Stimulated activated CD8-positive, alpha-beta memory T cell treated with anti-CD3 and anti-CD28 coated beads, Interleukin-7, amount 100 ng/mL, for 48 hours (primary cell): ENCODE measurements around the gene EPHA4.

ENCODE experiments used
- DNase-seq, 2 donors: peaks; one replicate each; pipeline ENCODE4 v3.0.0-alpha.2; 2020; ENCODE audit warnings: low read depth in 1 of 2; ENCODE audit errors: extremely low read depth in 1 of 2

EPHA4 gene

DNA sequence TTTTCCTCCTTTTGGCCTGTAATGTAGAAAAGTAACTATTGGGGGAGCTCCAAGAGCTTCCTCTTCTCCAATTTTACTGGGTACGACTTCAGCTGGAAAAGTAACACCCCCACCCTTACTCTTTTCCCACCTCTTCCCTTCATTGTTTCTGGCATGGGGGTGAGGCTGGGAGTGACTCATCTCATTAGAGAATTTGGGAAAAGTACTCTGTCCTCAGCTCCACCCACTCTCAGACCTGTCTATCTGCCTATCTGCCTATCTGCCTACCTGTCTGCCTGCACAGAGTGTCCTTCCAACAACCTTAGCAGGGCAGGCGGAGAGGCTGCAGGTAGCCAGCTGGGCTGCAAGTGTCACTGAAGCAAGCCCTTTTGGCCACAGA, 93.6 kb downstream of the EPHA4 start:
- no peak for DNase-seq

DNA sequence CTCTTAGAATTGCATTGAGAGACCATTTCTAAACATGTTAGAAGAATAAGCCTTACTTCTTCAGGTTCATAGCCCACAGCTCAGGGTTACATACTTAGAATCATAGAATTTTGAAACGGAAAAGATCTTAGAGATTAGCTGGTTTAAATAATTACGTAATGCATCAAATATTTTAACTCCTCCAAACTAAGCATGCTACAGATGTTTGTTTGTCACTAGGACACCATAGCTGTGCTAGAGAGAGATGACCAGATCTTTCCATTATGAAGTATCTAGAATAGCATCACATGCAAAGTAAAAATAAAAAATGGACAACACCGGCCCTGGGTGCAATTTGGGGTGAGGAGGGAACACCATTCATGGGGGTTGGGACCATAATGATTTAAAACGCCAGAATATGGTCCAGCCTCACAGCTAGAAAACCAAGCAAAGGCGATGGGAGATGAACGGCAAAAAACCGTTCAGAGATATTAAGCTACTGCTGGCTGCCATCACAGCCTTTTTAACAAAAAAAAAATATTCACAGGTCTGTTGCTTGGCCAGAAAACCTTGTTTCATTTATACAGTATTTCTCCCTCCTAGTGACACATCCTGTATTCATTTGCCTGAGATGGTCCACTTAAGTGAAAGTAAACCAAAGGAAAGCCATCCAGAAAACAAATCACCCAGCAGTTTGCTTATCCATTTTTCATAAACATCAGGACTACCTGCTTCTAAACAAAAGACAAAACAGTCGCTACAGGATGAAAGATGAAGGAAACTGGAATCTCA, 94.2 kb downstream of the EPHA4 start:
- DNase-seq: no peak

DNA sequence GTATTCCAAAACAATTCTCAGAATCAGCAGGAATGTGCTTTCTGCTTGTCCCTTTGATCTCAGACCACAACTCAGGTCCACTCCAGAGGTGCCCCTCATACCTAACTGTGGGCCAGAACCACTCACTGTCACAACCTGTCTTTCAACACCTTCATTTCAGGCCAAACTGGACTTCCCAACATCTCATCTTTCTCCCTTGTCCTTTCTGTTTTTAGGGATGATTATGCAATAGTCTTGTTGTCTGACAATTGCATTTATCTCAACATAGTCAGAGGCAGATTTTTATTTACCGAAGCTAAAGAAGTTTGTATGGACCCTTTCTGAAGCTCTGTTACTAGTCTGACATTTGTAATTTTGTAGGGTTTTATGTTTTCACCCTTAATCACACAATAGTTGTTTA, 95.9 kb downstream of the EPHA4 start:
- no peak for DNase-seq

DNA sequence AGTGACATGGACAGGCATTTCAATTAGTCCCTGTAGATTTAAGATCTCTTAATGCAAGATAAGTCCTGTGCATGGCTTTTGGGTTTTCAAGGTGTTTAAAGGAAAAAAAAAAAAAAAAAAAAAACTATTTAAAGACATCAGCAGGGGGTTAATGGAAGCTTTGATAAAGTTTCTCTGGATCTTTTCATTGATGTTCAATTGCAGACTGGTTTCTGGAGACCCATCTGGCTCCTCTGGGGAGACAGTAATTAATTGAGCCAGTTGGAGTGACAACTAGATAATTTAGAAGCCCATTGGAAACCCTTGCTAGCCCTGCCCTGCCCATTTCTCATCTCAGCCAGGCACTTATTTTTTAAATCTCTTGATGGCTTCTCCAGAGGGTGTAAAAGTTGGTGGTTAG, 98.7 kb downstream of the EPHA4 start:
- DNase-seq: no peak

DNA sequence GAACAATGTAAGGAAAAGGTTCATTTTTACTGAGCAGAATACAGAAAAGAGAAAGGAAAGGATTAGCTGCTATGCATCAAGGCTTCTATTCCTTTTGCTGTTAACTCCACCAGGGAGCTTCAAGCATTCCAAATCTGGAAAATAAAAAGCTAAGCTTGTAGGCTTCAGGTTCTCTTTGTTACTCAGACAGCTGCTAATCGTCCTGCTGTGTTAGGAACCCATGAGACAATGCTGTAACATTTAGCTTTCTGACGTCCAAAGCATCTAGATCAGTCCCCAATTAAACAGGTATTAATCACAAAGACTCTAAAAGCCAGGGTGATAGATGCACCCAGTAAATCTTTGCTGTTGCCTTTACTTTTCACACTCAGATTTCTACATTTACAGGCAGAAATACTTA, 103.8 kb downstream of the EPHA4 start:
- DNase-seq: no peak

DNA sequence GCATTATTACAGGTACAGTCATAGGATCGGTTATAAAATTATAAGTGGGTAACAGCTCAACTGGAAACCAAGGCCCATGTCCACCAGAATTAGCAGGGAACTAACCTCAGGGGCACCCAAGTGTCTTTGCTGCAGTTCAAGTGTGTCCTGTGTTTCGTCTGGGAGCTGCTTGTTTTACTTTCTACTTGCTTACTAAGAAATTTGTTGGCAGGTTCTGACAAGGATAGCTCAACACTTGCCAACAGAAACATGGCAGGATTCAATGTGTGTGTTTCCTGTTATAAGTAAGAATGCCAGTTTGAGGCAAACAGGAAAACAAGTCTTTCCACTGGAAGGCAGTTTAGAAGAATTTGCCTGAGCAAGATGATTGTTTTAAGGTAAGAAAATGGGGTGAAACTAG, 104.5 kb downstream of the EPHA4 start:
- DNase-seq: no peak

DNA sequence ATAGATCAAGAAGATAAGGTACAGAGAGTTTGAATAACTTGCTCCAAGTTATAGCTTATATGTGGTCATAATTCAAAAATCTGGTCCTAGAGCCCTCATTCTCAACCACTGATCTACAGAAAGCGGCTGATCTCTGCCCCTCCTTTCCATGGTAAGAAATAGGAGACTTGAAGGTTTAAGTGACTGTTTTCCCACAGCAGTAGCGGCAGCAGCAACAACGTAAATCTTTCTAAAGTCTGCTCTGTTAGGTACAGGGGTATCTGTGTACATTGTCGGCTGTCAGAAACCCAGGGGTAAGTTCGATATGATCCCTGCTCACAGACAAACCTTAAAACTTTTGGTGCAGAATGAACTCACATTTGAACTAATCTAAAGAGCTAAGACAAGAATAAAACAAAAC, 105.4 kb downstream of the EPHA4 start:
- DNase-seq: no peak

DNA sequence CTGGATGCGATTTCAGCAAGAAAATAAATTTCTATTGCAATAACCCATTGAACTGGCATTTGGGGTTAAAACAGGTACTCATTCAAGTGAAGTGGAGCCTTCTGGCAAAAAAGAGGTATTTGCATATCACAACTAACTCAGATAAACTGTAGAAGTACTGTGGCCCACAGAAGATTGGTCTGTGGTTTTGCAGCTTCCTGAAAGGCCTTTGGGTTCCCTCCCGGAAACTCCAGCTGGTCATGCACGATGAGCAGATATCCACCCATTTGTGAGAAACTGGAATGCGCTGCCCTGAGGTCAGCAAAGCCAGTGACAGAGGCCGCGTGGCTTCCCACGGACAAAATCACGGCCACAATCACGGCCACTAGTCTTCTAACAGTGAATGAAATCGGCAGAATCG, 106.3 kb downstream of the EPHA4 start:
- no peak for DNase-seq

DNA sequence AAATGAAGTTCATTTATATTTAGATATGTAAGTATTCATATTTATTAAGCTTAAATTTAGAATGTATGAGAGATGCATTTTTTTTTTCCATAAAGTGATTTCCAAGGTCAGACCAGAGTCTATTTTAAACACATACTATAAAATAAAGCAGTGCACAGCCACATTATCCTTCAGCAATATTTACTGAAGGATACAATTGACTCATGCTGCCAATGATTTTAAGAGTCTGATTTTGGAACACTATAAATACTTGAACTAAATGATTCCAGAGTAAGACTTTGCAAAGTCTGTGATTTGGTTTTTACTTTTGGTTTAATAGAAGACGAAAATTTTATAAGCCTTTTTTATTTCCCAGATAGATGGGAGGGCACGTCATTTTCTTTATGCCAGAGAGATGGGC, 107.1 kb downstream of the EPHA4 start:
- DNase-seq: no peak

DNA sequence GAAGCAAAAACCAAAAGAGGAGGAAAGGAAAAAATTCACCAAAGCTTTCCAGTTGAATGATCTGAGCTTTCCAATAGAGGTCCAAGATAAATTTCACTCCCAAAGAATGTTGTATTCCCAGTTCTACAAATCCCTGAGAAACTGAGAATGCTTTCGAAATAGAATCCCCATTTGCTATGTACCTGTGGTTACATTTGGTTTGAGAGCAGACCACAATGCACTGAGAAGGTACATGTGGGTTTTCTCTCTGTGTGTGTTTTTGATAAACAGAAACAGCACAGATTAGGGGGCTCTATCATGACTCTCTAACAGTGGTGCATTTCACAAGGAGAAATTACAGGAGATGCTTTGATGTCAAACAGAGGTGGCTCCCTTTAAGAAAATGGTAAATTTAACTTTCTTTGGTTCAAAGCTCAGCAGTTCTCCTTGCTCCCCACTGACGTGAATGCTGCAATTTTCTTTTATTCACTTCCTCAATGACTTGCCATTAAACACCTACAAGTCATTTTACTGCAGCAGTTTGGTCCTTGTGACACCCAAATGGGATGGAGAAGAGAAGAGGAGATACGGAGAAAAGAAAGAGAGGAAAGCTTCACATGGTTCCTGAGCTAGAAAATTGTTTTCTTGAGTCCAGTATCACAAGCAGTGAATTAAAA, 108.7 kb downstream of the EPHA4 start:
- DNase-seq: no peak

DNA sequence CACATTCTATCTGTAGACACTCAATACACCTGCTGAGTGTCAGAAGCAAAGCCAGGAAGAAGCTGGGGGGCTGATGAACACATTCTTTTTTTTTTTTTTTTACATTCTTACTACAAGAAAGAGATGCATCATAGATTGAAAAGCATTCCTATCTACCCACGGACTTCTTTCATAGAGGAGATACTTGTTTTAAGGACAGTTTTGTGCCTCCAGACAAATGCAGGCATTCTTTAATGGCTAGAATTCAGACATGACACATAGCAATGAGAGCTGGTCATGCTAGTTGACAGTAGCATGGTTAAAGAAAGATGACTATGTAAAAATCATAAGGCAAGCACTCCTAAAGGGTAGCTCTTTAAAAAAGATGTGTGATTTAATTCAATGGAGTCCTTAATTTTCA, 110.2 kb downstream of the EPHA4 start:
- DNase-seq: no peak

DNA sequence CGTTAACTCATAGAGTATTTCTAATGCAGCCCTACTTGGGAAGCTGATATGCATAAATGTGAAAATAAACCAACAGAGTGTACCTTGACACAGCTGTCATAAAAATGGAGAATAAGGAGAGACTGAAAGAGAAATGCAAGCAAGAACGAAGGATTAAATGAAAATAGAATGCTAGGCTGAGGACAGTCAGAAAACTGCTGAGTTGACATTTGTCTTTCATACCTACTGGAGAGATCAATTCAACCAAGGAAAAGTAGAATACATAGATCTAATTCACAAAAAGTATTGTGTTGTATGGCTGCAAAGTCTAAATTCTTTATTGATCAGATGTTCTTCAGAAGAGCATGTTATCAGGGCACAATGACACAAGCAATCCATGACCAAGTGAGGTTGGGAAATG, 112.0 kb downstream of the EPHA4 start:
- DNase-seq: no peak

DNA sequence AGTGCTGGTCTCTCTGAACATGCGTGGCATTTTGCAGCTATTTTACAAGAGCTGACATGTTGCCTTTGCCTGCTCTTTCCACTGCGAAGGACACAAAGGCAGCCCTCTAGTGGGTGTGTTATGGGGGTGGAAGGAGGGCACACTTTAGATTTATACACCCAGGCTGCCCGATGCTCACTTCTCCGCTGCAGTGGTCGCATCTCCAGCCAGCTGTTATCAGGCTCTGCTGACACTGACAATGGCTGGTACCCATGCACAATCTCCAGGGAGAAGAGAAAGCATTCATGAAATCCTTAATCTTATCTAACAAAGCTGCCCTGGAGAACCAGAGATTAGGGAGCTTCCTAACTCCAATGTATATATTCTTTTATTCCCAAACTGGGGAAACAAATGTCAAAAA, 113.5 kb downstream of the EPHA4 start:
- DNase-seq: no peak

DNA sequence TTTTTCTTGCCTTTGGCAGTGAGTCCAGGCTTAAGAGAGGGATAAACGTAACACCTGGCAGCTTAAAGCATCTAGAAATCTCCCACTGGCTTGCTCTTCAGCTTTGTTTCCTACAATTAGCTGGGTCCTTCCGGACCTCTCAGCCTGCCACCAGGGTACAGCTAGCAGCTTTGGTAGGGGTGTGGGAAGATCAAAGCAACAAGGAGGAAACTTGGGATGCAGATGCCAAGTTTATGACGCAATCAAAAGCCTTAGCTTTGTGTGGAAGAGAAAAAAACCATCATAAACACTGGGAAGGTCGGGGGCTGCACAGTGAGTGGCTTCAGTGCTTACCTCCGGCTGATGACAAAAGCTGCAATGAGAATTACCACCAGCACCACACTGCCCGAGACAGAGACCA, 116.9 kb downstream of the EPHA4 start:
- no peak for DNase-seq

DNA sequence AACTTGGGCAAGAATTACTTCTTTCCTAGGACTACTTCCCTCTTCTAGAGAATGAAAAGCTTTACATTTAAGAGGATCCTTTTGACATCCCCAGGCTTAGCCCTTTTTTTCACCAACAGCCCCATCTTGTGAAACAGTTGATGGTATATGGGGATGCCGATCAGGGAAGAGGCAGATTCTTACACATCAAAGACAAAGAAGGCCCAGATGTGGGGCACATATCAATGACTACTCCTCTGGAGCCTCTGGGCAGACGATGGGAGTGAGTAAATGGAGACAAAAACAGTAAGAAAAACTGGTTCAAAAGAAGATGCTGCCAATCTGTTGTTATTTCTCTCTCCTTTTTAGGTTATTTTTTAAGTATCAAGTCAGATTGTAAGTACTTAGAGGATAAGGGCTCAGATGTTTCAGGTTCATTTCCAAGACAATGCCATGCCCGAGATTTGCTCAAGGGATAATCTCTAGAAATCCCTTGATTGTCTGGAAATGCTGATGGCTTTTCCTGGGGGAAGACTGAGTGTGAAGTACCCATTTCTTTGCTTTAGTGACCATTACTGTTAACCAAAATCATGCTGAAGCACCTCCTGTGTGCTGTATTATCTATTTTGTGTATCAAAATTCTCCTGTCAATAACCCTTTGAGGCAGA, 117.5 kb downstream of the EPHA4 start:
- no peak for DNase-seq

DNA sequence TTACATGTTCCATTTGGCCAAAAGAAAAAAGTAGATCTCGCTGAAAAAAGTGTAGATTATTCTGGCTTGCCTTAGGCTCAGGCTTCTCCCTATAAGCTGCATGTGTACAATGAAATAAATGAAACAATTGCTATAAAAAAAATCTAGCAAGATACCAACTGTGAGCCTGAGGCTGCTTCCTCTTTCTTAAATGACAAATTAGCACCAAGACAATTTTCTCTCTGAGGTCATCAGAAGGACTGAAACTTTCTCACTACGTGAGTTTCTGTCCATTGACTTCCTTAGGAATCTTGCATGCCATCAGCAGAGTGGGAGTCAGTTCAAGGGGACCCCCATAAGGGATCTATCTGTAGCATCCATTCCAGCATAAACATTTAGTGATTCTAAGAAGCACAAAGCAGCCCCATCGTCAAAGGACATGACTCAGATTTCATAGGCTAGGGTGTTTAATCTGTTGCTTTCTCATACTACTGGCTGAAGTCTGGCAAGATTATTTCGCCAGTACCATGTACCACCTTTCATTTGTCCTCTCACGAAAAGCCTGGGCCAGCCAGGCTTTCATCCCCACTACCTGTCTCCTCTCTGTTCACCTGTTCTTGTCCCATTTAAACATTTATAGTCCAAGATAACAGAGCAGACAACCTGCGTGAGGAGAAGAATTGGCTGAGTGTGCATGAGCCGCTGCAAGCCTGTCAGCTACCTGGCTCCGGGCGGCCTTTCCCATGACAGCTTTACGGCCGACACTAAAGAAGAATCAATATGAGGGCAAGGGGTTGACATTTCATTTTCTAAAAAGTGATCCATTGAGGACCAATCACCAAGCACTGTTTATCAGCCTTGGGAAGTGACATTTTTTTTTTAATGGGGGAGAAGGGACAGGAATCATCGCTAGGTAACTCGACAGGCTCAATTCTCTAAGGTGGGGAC, 120.0 kb downstream of the EPHA4 start:
- DNase-seq: no peak

DNA sequence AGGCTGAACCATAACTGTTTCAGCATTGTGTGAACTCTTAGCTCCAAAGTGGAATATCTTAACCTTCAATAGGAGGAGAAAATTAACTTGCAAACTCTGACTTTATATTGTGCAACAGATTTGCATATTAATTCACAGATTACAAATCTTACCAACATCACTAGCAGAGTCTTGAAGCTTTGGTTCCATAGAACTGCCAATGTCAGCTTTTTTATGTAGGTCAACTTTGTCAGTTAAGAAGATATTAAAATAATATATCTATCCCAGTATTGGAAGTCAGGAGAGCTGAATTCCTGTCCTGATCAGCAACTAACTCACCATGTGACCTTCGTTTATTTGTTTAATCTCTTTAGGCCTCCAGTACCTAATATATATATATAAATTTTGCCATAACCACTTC, 121.8 kb downstream of the EPHA4 start:
- no peak for DNase-seq

DNA sequence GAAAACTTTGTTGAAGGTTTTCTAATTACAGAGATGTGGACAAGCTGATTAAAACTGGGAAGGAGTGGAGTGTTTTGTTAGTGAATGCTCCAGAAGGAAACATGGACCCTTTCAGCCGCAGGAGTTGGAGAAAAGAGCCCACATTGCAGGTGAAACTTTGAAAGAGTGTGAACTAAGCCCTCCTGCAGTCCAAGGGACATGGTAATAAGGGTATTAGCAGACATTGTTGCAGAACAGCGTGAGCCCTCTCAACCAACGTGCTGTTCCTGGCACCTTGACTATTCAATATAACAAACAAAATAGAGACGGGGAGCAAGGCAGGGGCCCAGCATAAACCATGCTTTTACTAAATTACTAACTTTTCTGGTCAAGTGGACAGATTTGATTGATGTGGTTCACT, 122.7 kb downstream of the EPHA4 start:
- DNase-seq: no peak

DNA sequence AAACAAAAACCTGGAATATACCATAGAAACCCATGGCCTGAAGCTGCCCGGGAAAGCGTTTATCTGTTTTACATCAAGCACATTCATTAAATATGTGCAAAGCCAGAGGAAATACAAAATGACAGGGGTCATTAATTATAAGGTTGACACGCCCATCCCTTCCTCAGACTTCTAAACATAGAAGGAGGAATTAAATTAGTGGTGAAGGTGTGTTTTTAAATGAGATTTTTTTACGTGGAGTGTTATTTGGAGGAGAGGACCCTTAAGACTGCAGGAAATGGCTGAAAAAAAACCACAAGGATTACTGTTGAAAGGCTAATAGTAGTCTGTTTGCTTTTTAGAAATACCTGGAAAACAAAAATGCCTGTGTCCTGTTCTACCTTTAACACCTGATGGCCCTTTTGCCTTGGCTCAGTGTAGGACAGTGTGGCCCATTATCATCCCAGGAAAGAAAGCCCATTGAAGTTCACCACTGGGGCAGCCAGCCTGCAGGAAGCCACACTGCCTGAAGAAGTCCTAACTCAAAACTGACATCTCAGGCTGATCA, 123.2 kb downstream of the EPHA4 start:
- no peak for DNase-seq

DNA sequence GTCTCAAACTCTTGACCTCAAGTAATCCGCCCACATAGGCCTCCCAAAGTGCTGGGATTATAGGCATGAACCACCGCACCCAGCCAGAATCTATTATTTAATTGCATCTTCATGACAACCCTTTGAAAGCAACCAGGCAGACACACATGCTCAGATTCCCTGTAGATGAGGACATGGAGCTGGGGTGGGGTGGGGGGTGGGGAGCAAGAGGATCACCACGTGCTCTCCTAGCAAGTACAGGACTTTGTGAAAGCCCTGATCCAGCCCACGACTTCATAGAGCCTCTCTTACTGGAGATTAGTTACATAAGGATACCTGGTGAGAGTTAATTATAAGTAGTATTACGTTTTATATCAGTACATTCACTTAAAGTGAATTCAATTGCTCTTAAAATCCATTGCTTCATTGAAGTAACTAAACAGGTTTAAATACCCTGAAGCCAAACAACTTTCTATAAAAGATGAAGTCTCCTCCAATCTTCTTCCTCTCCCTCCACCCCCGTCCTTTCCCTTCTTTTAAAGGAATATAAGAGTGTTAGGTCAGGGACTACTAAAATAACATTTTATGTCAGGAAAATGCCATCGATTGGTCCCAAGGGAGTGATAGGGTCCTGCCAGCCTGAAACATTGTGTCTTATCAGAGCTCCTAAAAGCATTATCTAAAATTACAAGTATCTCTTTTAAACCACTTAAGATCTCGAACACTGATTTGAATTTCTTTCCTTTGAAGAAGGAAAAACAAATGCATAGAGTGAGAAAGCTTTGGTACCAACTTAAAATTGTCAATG, 123.9 kb downstream of the EPHA4 start:
- DNase-seq: no peak
